ENCODE results near the gene KCNT2. TPM values are rescaled to one million over a fixed set of nuclear protein-coding genes. Genes with fewer than 3 reads are reported as not detected.
"Not testable (repeated sequence)": the region's sequence is repeated elsewhere in the genome, so short reads cannot be mapped to it uniquely, and the experiment has no call there.

Gene KCNT2
- total RNA-seq, 1 experiment from 2014 or later, result not detected

GRCh38 chr1:196263086-196263485 is 345.2 kb downstream of the KCNT2 start:
- ATAC-seq; BruUV-seq (replicated peaks); H3K9ac ChIP-seq (ENCODE audit: low read length); H4K20me1 ChIP-seq (ENCODE audit: insufficient read depth); CTCF ChIA-PET; POLR2A ChIA-PET; H3K36me3 ChIP-seq (ENCODE audit: control insufficient read depth in 1 of 2, insufficient read depth in 2 of 2, low read length in 2 of 2); H3K4me2 ChIP-seq (ENCODE audit: low read length); H3K4me3 ChIP-seq (replicated peaks in 1 of 2; ENCODE audit: low read depth in 1 of 2, low read length in 2 of 2); H3K4me1 ChIP-seq (ENCODE audit: control insufficient read depth in 1 of 2, insufficient read depth in 2 of 2, low read length in 2 of 2); H2AFZ ChIP-seq (ENCODE audit: low read depth, low read length, poor library complexity, severe bottlenecking); H3K9me3 ChIP-seq (ENCODE audit: control insufficient read depth in 1 of 2, insufficient read depth in 1 of 2, low read depth in 1 of 2, low read length in 2 of 2); H3K27ac ChIP-seq (ENCODE audit: low read depth, low read length); RAD21 ChIA-PET (ENCODE audit: low non-redundant PET in 1 of 2, low total read pairs in 2 of 2, uncharacterized antibody in 2 of 2, unreplicated experiment in 2 of 2); H3K79me2 ChIP-seq (ENCODE audit: insufficient read depth, low read length); DNase-seq (ENCODE audit: low read depth, low spot score); intact Hi-C loops (cut with micrococcal nuclease); H3K9me2 ChIP-seq (ENCODE audit: insufficient read depth); H3K27me3 ChIP-seq (ENCODE audit: insufficient read depth, low read length): not testable (repeated sequence)

DNA sequence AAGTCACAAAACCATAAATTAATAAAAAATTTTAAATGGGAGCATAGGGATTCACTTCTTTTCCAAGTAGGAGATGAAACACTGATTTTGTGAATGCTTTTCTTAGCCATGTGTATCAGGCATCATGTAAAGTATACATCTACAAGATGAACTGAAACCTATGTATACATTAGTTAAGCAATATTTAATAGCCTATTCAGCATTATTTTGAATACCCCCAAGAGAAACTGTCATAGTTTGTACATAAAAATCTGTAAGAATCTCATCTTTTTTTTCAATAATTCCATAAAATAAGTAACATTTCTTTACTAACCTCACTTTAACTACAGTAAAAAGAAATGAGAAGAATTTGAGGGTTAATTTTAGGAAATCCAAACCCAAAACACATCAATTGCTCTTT is 348.0 kb downstream of the KCNT2 start:
- H3K79me2 ChIP-seq (ENCODE audit: insufficient read depth, low read length), result no peaks in the 10 kb centered on the region
- H3K9ac ChIP-seq (ENCODE audit: low read length), result no peak overlapping the region
- RAD21 ChIA-PET (ENCODE audit: low non-redundant PET in 1 of 2, low total read pairs in 2 of 2, uncharacterized antibody in 2 of 2, unreplicated experiment in 2 of 2), result no interaction called here
- no peak overlapping the region for H3K27ac ChIP-seq (ENCODE audit: low read depth, low read length)
- no peak for TF ChIP-seq CBX3 (IDR thresholded peaks at IDR 0.05; ENCODE audit: low read depth)
- no peaks in the 10 kb centered on the region for H3K27me3 ChIP-seq (ENCODE audit: insufficient read depth, low read length)
- H3K4me2 ChIP-seq (ENCODE audit: low read length), result no peak overlapping the region
- no peaks in the 10 kb centered on the region for H3K9me3 ChIP-seq (ENCODE audit: control insufficient read depth in 1 of 2, insufficient read depth in 1 of 2, low read depth in 1 of 2, low read length in 2 of 2)
- no TSS peak for BruUV-seq (replicated peaks)
- no peaks in the 10 kb centered on the region for H3K4me1 ChIP-seq (ENCODE audit: control insufficient read depth in 1 of 2, insufficient read depth in 2 of 2, low read length in 2 of 2)
- ATAC-seq (no peak), DNase-seq (ENCODE audit: low read depth, low spot score) (no peak)
- no peak overlapping the region for H3K4me3 ChIP-seq (replicated peaks in 1 of 2; ENCODE audit: low read depth in 1 of 2, low read length in 2 of 2)
- no peak overlapping the region for H2AFZ ChIP-seq (ENCODE audit: low read depth, low read length, poor library complexity, severe bottlenecking)
- no peaks in the 10 kb centered on the region for H4K20me1 ChIP-seq (ENCODE audit: insufficient read depth)
- no peaks in the 10 kb centered on the region; the same call in 1 of the 2 replicates for H3K9me2 ChIP-seq (ENCODE audit: insufficient read depth)
- CTCF ChIA-PET, result no interaction called here
- H3K36me3 ChIP-seq (ENCODE audit: control insufficient read depth in 1 of 2, insufficient read depth in 2 of 2, low read length in 2 of 2), result no peaks in the 10 kb centered on the region
- POLR2A ChIA-PET, result no interaction called here
- intact Hi-C loops (cut with micrococcal nuclease), result no loop called here

GRCh38 chr1:196259316-196259715 is 348.9 kb downstream of the KCNT2 start:
- Histone ChIP-seq H4K20me1 (ENCODE audit: insufficient read depth) (no peaks in the 10 kb centered on the region), H3K4me2 (ENCODE audit: low read length) (no peak overlapping the region), H3K9me2 (ENCODE audit: insufficient read depth) (no peaks in the 10 kb centered on the region; the same call in 1 of the 2 replicates), H3K27ac (ENCODE audit: low read depth, low read length) (no peak overlapping the region), H3K4me1 (ENCODE audit: control insufficient read depth in 1 of 2, insufficient read depth in 2 of 2, low read length in 2 of 2) (no peaks in the 10 kb centered on the region), H3K27me3 (ENCODE audit: insufficient read depth, low read length) (no peaks in the 10 kb centered on the region), H3K79me2 (ENCODE audit: insufficient read depth, low read length) (no peaks in the 10 kb centered on the region), H3K9me3 (ENCODE audit: control insufficient read depth in 1 of 2, insufficient read depth in 1 of 2, low read depth in 1 of 2, low read length in 2 of 2) (no peaks in the 10 kb centered on the region), H3K36me3 (ENCODE audit: control insufficient read depth in 1 of 2, insufficient read depth in 2 of 2, low read length in 2 of 2) (no peaks in the 10 kb centered on the region), H3K4me3 (replicated peaks in 1 of 2; ENCODE audit: low read depth in 1 of 2, low read length in 2 of 2) (no peak overlapping the region), H2AFZ (ENCODE audit: low read depth, low read length, poor library complexity, severe bottlenecking) (no peak overlapping the region), H3K9ac (ENCODE audit: low read length) (no peak overlapping the region)
- CTCF ChIA-PET, result no interaction called here
- TF ChIP-seq YY1 (IDR thresholded peaks at IDR 0.05; ENCODE audit: extremely low read depth, insufficient replicate concordance, low read depth, low read length) (no peak), EZH2 (IDR thresholded peaks at IDR 0.05) (no peak), POLR2A (IDR thresholded peaks at IDR 0.05; ENCODE audit: borderline replicate concordance, extremely low read depth, insufficient read depth, insufficient read length) (no peak), ATF3 (IDR thresholded peaks at IDR 0.05) (no peak), SP1 (IDR thresholded peaks at IDR 0.05; ENCODE audit: low read depth) (no peak), MAX (IDR thresholded peaks at IDR 0.05) (no peak), SIN3A (IDR thresholded peaks at IDR 0.05; ENCODE audit: low read depth) (no peak), EGR1 (IDR thresholded peaks at IDR 0.05; ENCODE audit: low read depth) (no peak), ZBTB33 (IDR thresholded peaks at IDR 0.05; ENCODE audit: extremely low read depth, insufficient replicate concordance, low read length) (no peak), POLR2AphosphoS5 (IDR thresholded peaks at IDR 0.05; ENCODE audit: low read depth, low read length) (no peak), JUND (IDR thresholded peaks at IDR 0.05) (no peak), RAD21 (IDR thresholded peaks at IDR 0.05; ENCODE audit: low read depth) (no peak), ELF1 (IDR thresholded peaks at IDR 0.05; ENCODE audit: borderline replicate concordance, low read depth) (no peak)
- POLR2A ChIA-PET, result no interaction called here
- no TSS peak for BruUV-seq (replicated peaks)
- ATAC-seq (no peak), DNase-seq (ENCODE audit: low read depth, low spot score) (no peak)
- RAD21 ChIA-PET (ENCODE audit: low non-redundant PET in 1 of 2, low total read pairs in 2 of 2, uncharacterized antibody in 2 of 2, unreplicated experiment in 2 of 2), result no interaction called here
- intact Hi-C loops (cut with micrococcal nuclease), result no loop called here

All from HCT116 (cell line).